Middle frontal gyrus (tissue), 1 donor: ENCODE measurements around the gene GOPC.
"Not testable (repeated sequence)": the region's sequence is repeated elsewhere in the genome, so short reads cannot be mapped to it uniquely, and the experiment has no call there.

Experiments used
- DNase-seq: peaks from one replicate; pipeline ENCODE4 v3.0.0-alpha.2; 2015; ENCODE audit warnings: low spot score; ENCODE audit errors: extremely low spot score

GOPC gene

DNA sequence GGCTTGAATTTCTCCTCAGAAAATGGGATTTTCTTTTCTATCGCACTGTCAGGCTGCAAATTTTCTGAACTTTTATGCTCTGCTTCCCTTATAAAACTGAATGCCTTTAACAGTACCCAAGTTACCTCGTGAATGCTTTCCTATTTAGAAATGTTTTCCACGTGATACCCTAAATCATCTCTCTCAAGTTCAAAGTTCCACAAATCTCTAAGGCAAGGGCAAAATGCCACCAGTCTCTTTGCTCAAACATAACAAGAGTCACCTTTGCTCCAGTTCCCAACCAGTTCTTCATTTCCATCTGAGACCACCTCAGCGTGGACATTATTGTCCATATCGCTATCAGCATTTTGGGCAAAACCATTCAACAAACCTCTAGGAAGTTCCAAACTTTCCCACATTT lies 84.3 kb downstream of the GOPC start:
- not testable (repeated sequence) for DNase-seq

DNA sequence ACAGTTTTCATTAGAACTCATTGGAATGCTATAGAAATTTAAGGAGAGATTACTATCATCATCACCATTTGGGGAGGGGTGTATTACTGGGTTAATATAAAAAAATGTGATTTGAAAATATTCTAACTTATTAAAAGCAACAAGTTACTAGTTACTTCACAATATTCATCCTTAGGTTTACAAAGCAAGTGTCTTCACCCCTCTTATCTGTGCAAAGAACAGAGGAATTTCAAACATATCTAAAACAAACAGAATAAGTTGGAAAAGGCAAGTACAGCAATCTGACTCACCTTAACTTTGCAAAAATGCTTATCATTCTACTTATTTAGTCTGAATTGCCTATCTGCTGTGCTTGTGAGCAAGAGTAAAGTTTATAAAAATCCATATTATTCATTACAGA lies 87.0 kb downstream of the GOPC start:
- DNase-seq: no peak

DNA sequence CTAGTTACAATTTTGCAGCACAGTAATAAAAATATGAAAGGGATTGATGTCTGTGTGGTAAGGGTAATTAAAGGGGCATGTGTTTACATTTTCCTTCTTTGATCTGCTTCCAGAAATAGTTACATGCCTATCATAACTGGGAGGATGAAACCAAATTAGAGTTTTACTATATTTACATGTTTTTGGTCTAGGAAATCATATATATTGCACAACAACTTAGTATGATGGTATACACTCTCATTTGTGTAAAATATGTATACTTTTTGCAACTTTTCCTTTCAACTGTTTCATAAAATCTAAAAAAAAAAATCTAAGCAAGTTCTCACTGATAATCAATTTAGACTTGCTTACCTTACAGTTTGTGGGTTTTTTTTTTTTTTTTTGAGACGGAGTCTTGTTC lies 87.7 kb downstream of the GOPC start:
- DNase-seq: no peak

- DNase-seq: no peak
These were observed 88.4 kb downstream of the GOPC start for GRCh38 chr6:117513778-117514365.

DNA sequence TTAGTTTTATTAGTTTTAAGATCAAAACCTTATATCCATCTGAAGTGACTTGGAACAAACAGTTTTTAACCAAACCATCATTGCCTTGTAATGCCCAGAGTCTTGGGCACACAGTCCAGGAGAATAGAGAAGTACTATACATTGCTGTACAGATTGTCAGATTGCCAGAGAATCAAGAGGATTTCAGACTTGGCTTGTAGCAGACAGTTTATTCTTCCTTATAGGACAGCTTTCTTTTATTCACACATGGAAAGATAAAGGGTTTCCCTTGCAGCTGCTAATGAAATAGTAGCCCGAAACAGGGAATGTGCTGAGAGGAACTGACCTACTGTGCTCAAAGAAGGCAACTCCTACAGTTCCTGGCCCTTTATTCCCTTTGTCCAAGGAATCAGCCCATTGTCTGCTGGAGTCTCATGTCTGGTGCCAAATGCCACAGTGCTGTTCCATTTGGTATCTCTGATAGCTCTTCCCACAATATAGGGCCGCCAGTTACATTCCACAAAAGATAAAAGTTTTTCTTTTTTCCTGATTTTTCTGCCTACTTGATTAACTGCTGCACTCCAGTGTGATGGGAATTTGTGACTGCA lies 89.2 kb downstream of the GOPC start:
- no peak for DNase-seq

DNA sequence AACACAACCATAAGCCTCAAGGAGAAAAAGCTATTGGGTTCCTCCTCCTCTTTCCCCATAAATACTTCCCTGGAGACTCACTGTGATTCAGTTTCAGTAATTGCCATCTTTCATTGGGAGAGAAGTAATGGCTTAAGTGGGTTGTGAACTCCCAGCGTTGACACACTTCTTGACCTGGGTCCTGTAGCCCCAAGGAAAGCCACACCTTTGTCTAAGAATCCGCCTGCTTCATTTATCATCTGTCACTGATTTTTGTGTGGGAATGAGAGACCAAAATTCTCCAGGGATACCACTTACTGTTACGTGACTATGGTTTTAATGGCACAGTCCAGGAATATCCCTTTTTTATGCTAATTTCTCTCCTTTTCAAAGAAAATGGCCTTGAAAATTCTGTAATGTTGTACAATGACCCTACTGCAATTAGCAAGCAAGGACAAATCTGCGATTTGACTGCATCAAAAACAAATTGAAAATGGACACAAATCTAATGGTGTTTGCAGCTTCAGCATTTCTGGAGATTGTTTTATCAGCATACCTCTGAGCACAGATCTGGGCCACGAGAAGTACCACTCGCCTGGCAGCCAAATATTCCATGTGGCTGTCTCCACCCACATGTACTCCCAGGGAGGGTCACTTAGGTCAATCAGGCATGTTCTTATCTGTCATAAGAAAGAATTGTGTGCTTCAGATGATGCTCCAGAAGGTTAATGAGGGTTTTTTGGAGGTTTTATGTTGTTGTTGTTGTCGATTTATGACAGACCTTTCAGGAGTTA lies 90.1 kb downstream of the GOPC start:
- DNase-seq: no peak
